HG03159 (cell line): ENCODE measurements around the gene BAHD1.
A peak's percentile ranks its signal among the peaks of the same experiment; 100 is the strongest.

Experiments
- ATAC-seq: cut with Tn5 transposase; IDR thresholded peaks from one replicate; pipeline ENCODE4 v1.9.1; 2021; ENCODE audit warnings: mild to moderate bottlenecking, moderate library complexity; ENCODE audit not compliant: unreplicated experiment

BAHD1 gene

GRCh38 chr15:40421246-40422157 lies 19.3 kb upstream of the BAHD1 start:
- ATAC-seq, result peak; percentile 61

GRCh38 chr15:40424483-40425115 lies 16.2 kb upstream of the BAHD1 start:
- ATAC-seq, result no peak

GRCh38 chr15:40425681-40426080 lies 15.1 kb upstream of the BAHD1 start:
- ATAC-seq, result no peak

GRCh38 chr15:40427188-40427587 lies 13.6 kb upstream of the BAHD1 start:
- no peak for ATAC-seq

GRCh38 chr15:40428185-40428584 lies 12.6 kb upstream of the BAHD1 start:
- no peak for ATAC-seq

- no peak for ATAC-seq
Measured at GRCh38 chr15:40429068-40429710, 11.6 kb upstream of the BAHD1 start.

GRCh38 chr15:40430271-40430805 lies 10.4 kb upstream of the BAHD1 start:
- ATAC-seq, result no peak

- no peak for ATAC-seq
Measured at GRCh38 chr15:40435023-40435709, 5.6 kb upstream of the BAHD1 start.

- no peak for ATAC-seq
Measured at GRCh38 chr15:40435710-40436089, 5.1 kb upstream of the BAHD1 start.

GRCh38 chr15:40436116-40436891 lies 4.4 kb upstream of the BAHD1 start:
- no peak for ATAC-seq

GRCh38 chr15:40436892-40437751 lies 3.6 kb upstream of the BAHD1 start:
- no peak for ATAC-seq

GRCh38 chr15:40437752-40438687 lies 2.7 kb upstream of the BAHD1 start:
- ATAC-seq, result no peak

- ATAC-seq, result no peak
Measured at GRCh38 chr15:40438712-40439111, 2.0 kb upstream of the BAHD1 start.

GRCh38 chr15:40439461-40439959 lies 1.2 kb upstream of the BAHD1 start:
- ATAC-seq, result no peak

- no peak for ATAC-seq
Measured at GRCh38 chr15:40439960-40440742, 602 bp upstream of the BAHD1 start.

- ATAC-seq, result no peak
Measured at GRCh38 chr15:40441565-40442531, 1.1 kb downstream of the BAHD1 start.
